Measurements from ENCODE around the gene ECE1.

The ECE1 gene

GRCh38 chr1:21327566-21328323 is 37.5 kb upstream of the ECE1 start:
- TF ChIP-seq YY1 (IDR thresholded peaks at IDR 0.05; ENCODE audit: low read depth) (no peak), NFIC (IDR thresholded peaks at IDR 0.05) (no peak), CREB1 (IDR thresholded peaks at IDR 0.05; ENCODE audit: low read depth) (no peak), EP300 (IDR thresholded peaks at IDR 0.05; ENCODE audit: borderline replicate concordance) (no peak), TCF12 (IDR thresholded peaks at IDR 0.05; ENCODE audit: low read depth) (no peak), TAF1 (IDR thresholded peaks at IDR 0.05; ENCODE audit: low read depth) (no peak), TEAD4 (IDR thresholded peaks at IDR 0.05) (no peak), RAD21 (IDR thresholded peaks at IDR 0.05; ENCODE audit: low read depth) (no peak), ZBTB7A (IDR thresholded peaks at IDR 0.05; ENCODE audit: low read depth) (no peak), EGR1 (IDR thresholded peaks at IDR 0.05) (no peak), FOXM1 (IDR thresholded peaks at IDR 0.05; ENCODE audit: borderline replicate concordance, low read depth) (no peak), USF1 (IDR thresholded peaks at IDR 0.05) (no peak), REST (IDR thresholded peaks at IDR 0.05; ENCODE audit: low read depth) (no peak), MAX (IDR thresholded peaks at IDR 0.05) (no peak), CEBPB (IDR thresholded peaks at IDR 0.05) (no peak)

GRCh38 chr1:21326861-21327344 is 36.6 kb upstream of the ECE1 start:
- TF ChIP-seq FOXM1 (IDR thresholded peaks at IDR 0.05; ENCODE audit: borderline replicate concordance, low read depth): no peak
- no peak for TF ChIP-seq MAX (IDR thresholded peaks at IDR 0.05)
- TF ChIP-seq YY1 (IDR thresholded peaks at IDR 0.05; ENCODE audit: low read depth): no peak
- no peak for TF ChIP-seq TCF12 (IDR thresholded peaks at IDR 0.05; ENCODE audit: low read depth)
- TF ChIP-seq NFIC (IDR thresholded peaks at IDR 0.05): no peak
- no peak for TF ChIP-seq EP300 (IDR thresholded peaks at IDR 0.05; ENCODE audit: borderline replicate concordance)
- no peak for TF ChIP-seq RAD21 (IDR thresholded peaks at IDR 0.05; ENCODE audit: low read depth)
- no peak for TF ChIP-seq REST (IDR thresholded peaks at IDR 0.05; ENCODE audit: low read depth)
- no peak for TF ChIP-seq TAF1 (IDR thresholded peaks at IDR 0.05; ENCODE audit: low read depth)
- no peak for TF ChIP-seq TEAD4 (IDR thresholded peaks at IDR 0.05)
- no peak for TF ChIP-seq USF1 (IDR thresholded peaks at IDR 0.05)
- no peak for TF ChIP-seq EGR1 (IDR thresholded peaks at IDR 0.05)
- no peak for TF ChIP-seq CEBPB (IDR thresholded peaks at IDR 0.05)

GRCh38 chr1:21325731-21326387 is 35.6 kb upstream of the ECE1 start:
- TF ChIP-seq YY1 (IDR thresholded peaks at IDR 0.05; ENCODE audit: low read depth) (no peak), REST (IDR thresholded peaks at IDR 0.05; ENCODE audit: low read depth) (no peak), RAD21 (IDR thresholded peaks at IDR 0.05; ENCODE audit: low read depth) (no peak), TEAD4 (IDR thresholded peaks at IDR 0.05) (no peak), CEBPB (IDR thresholded peaks at IDR 0.05) (no peak)

- no peak for TF ChIP-seq EGR1 (IDR thresholded peaks at IDR 0.05)
- no peak for TF ChIP-seq FOXM1 (IDR thresholded peaks at IDR 0.05; ENCODE audit: borderline replicate concordance, low read depth)
- no peak for TF ChIP-seq MAX (IDR thresholded peaks at IDR 0.05)
- TF ChIP-seq REST (IDR thresholded peaks at IDR 0.05; ENCODE audit: low read depth): no peak
- no peak for TF ChIP-seq TAF1 (IDR thresholded peaks at IDR 0.05; ENCODE audit: low read depth)
- no peak for TF ChIP-seq USF1 (IDR thresholded peaks at IDR 0.05)
- TF ChIP-seq ZBTB7A (IDR thresholded peaks at IDR 0.05; ENCODE audit: low read depth): no peak
- TF ChIP-seq EP300 (IDR thresholded peaks at IDR 0.05; ENCODE audit: borderline replicate concordance): no peak
- TF ChIP-seq CREB1 (IDR thresholded peaks at IDR 0.05; ENCODE audit: low read depth): no peak
- no peak for TF ChIP-seq TCF12 (IDR thresholded peaks at IDR 0.05; ENCODE audit: low read depth)
- TF ChIP-seq CEBPB (IDR thresholded peaks at IDR 0.05): no peak
- no peak for TF ChIP-seq RAD21 (IDR thresholded peaks at IDR 0.05; ENCODE audit: low read depth)
- no peak for TF ChIP-seq TEAD4 (IDR thresholded peaks at IDR 0.05)
- no peak for TF ChIP-seq YY1 (IDR thresholded peaks at IDR 0.05; ENCODE audit: low read depth)
- no peak for TF ChIP-seq NFIC (IDR thresholded peaks at IDR 0.05)
Observed at GRCh38 chr1:21325231-21325718, 35.0 kb upstream of the ECE1 start.
